Smooth muscle cell (in vitro differentiated cells): ENCODE data around the gene BRIP1. TPM values are rescaled to one million over a fixed set of nuclear protein-coding genes. Genes with fewer than 3 reads are reported as not detected.

ENCODE experiments used
- DNase-seq: peaks from one replicate; lab custom pipeline; 2025; ENCODE audit not compliant: unreplicated experiment; lab: John Stamatoyannopoulos, UW
- H2AFZ ChIP-seq: fragments of 200-600 bp; sonication (generic); 2 replicates; pipeline ENCODE4 v1.6.0; 2016; ENCODE audit warnings: antibody characterized with exemption, low read depth, mild to moderate bottlenecking
- H3F3A ChIP-seq: fragments of 200-600 bp; sonication (generic); 2 replicates; pipeline ENCODE4 v1.6.0; 2017; ENCODE audit warnings: antibody characterized with exemption, low read depth
- H3K27ac ChIP-seq: fragments of 200-600 bp; sonication (generic); 2 replicates; pipeline ENCODE4 v1.5.1; 2016; ENCODE audit warnings: low read depth, mild to moderate bottlenecking
- H3K27me3 ChIP-seq: fragments of 200-600 bp; sonication (generic); 2 replicates; pipeline ENCODE4 v1.6.1; 2016; ENCODE audit warnings: low read depth, mild to moderate bottlenecking
- H3K36me3 ChIP-seq: fragments of 200-600 bp; sonication (generic); 2 replicates; pipeline ENCODE4 v1.5.1; 2016; ENCODE audit warnings: low read depth
- H3K4me1 ChIP-seq: fragments of 200-600 bp; sonication (generic); 2 replicates; pipeline ENCODE4 v1.5.1; 2016; ENCODE audit warnings: low read depth
- H3K4me2 ChIP-seq: fragments of 200-600 bp; sonication (generic); 2 replicates; pipeline ENCODE4 v1.6.0; 2016; ENCODE audit warnings: mild to moderate bottlenecking
- H3K4me3 ChIP-seq: fragments of 200-600 bp; sonication (generic); 2 replicates; pipeline ENCODE4 v1.5.1; 2016; ENCODE audit warnings: mild to moderate bottlenecking
- H3K79me2 ChIP-seq: fragments of 200-600 bp; sonication (generic); 2 replicates; pipeline ENCODE4 v1.6.0; 2016; ENCODE audit warnings: low read depth, mild to moderate bottlenecking
- H3K9ac ChIP-seq: fragments of 200-600 bp; sonication (generic); 2 replicates; pipeline ENCODE4 v1.6.0; 2016; ENCODE audit warnings: low read depth
- H3K9me3 ChIP-seq: fragments of 200-600 bp; sonication (generic); replicated peaks from 2 replicates; pipeline ENCODE4 v1.5.1; 2016; ENCODE audit warnings: low read depth
- H4K20me1 ChIP-seq: fragments of 200-600 bp; sonication (generic); 2 replicates; pipeline ENCODE4 v1.6.0; 2016; ENCODE audit warnings: low read depth
- CTCF ChIP-seq: fragments of 200-600 bp; sonication (generic); IDR thresholded peaks from 2 replicates; pipeline ENCODE4 v1.5.1; 2017; ENCODE audit warnings: borderline replicate concordance, mild to moderate bottlenecking, antibody characterized with exemption; ENCODE audit not compliant: insufficient read depth, poor library complexity, severe bottlenecking
- WGBS: methylation state at CpG from one replicate; pipeline ENCODE4 v1.1.7; 2016; ENCODE audit warnings: low lambda C conversion rate; 5-methylcytosine and 5-hydroxymethylcytosine counted together
- polyA plus RNA-seq: library from polyadenylated mRNA; unstranded; fragments of >200 nt; fragmentation: Nextera tagmentation; extraction: Ambion mirVana; gene quantifications from 2 replicates; pipeline ENCODE4 v1.2.1, GENCODE V29; 2016
- total RNA-seq: library from RNA; depleted of rRNA; stranded (reverse); fragments of >200 nt; gene quantifications from 2 replicates; pipeline ENCODE4 v1.2.3, GENCODE V29; 2014

BRIP1 gene
- total and polyA plus RNA-seq, 2 experiments from 2014 or later: 0.71 to 9.1 TPM

GRCh38 chr17:61714300-61714699 is 149.0 kb downstream of the BRIP1 start:
- Histone ChIP-seq H3K9ac (no peak overlapping the region), H3K4me2 (no peak overlapping the region), H3K9me3 (peaks cover 4% of the 10 kb centered on the region), H3K27me3 (no peaks in the 10 kb centered on the region), H3K36me3 (peaks cover 8% of the 10 kb centered on the region), H4K20me1 (no peaks in the 10 kb centered on the region), H3K27ac (no peak overlapping the region), H3K79me2 (no peaks in the 10 kb centered on the region), H3F3A (no peaks in the 10 kb centered on the region), H3K4me3 (no peak overlapping the region), H2AFZ (no peak overlapping the region), H3K4me1 (no peaks in the 10 kb centered on the region)
- no peak for TF ChIP-seq CTCF
- 100% methylated on average over 2 of the region's 2 CpGs for WGBS
- DNase-seq: no peak

GRCh38 chr17:61713035-61713434 is 150.3 kb downstream of the BRIP1 start:
- H3K36me3 ChIP-seq: peaks cover 8% of the 10 kb centered on the region
- DNase-seq: no peak
- TF ChIP-seq CTCF: no peak
- no peaks in the 10 kb centered on the region for H3K27me3 ChIP-seq
- no peaks in the 10 kb centered on the region for H3K4me1 ChIP-seq
- H4K20me1 ChIP-seq: no peaks in the 10 kb centered on the region
- peaks cover 4% of the 10 kb centered on the region for H3K9me3 ChIP-seq
- H3K9ac ChIP-seq: no peak overlapping the region
- H3K27ac ChIP-seq: no peak overlapping the region
- H3K79me2 ChIP-seq: no peaks in the 10 kb centered on the region
- WGBS: 96% methylated on average over 1 of the region's 1 CpG
- H3K4me3 ChIP-seq: no peak overlapping the region
- H2AFZ ChIP-seq: no peak overlapping the region
- H3F3A ChIP-seq: no peaks in the 10 kb centered on the region
- H3K4me2 ChIP-seq: no peak overlapping the region

- no peak overlapping the region for H3K9ac ChIP-seq
- 94% methylated on average over 4 of the region's 4 CpGs for WGBS
- no peak for DNase-seq
- no peaks in the 10 kb centered on the region for H3K27me3 ChIP-seq
- H3K79me2 ChIP-seq: no peaks in the 10 kb centered on the region
- TF ChIP-seq CTCF: no peak
- H2AFZ ChIP-seq: no peak overlapping the region
- no peaks in the 10 kb centered on the region for H3K4me1 ChIP-seq
- no peak overlapping the region for H3K27ac ChIP-seq
- no peaks in the 10 kb centered on the region for H3K36me3 ChIP-seq
- no peak overlapping the region for H3K4me3 ChIP-seq
- no peak overlapping the region for H3K4me2 ChIP-seq
- no peaks in the 10 kb centered on the region for H3K9me3 ChIP-seq
- H4K20me1 ChIP-seq: no peaks in the 10 kb centered on the region
- no peaks in the 10 kb centered on the region for H3F3A ChIP-seq
Observed at GRCh38 chr17:61710546-61710945, 152.8 kb downstream of the BRIP1 start.

- H3K36me3 ChIP-seq: no peaks in the 10 kb centered on the region
- no peaks in the 10 kb centered on the region for H3K79me2 ChIP-seq
- no peak for TF ChIP-seq CTCF
- H3K4me1 ChIP-seq: no peaks in the 10 kb centered on the region
- H3K4me3 ChIP-seq: no peak overlapping the region
- H3K9me3 ChIP-seq: no peaks in the 10 kb centered on the region
- no peak overlapping the region for H3K9ac ChIP-seq
- no peak overlapping the region for H2AFZ ChIP-seq
- DNase-seq: no peak
- no peaks in the 10 kb centered on the region for H3K27me3 ChIP-seq
- no peaks in the 10 kb centered on the region for H3F3A ChIP-seq
- WGBS: 100% methylated on average over 1 of the region's 1 CpG
- H3K27ac ChIP-seq: no peak overlapping the region
- H3K4me2 ChIP-seq: no peak overlapping the region
- H4K20me1 ChIP-seq: no peaks in the 10 kb centered on the region
Observed at GRCh38 chr17:61709567-61709966, 153.8 kb downstream of the BRIP1 start.
